ENCODE results near the gene AFF3. TPM values are rescaled to one million over a fixed set of nuclear protein-coding genes. Genes with fewer than 3 reads are reported as not detected.

The AFF3 gene
- total and polyA plus RNA-seq, 2 of the 8 experiments (the other 6 are each of a cell fraction or from before 2014, with no cell fraction given), result 0.27 to 3.0 TPM

DNA sequence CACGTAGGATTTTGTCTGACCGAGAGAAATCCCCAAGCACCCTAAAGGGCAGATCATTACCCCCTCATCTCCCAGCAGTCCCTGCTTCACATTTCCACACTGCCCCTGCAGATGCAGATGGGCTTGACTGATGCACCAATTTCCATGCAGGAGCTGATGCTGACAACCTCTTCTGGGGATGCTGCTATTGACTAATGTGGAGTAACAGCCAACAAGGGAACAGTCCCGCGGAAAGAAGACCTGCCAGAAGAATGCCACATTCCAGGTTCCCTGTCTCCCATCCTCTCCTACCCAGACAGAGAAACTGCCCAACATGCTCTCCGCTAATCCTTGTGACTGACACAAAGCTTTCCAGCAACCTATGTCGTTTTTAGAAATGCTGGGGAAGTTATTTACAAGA, 91.7 kb downstream of the AFF3 start (continued):
- TF ChIP-seq CEBPB (IDR thresholded peaks at IDR 0.05; ENCODE audit: low read depth, low read length) (no peak), RFX5 (IDR thresholded peaks at IDR 0.05; ENCODE audit: borderline replicate concordance, low read depth, low read length) (no peak), POLR2A (IDR thresholded peaks at IDR 0.05; ENCODE audit: control extremely low read depth in 1 of 2, low read depth in 2 of 2, low read length in 2 of 2) (no peak), SP4 (IDR thresholded peaks at IDR 0.05; ENCODE audit: low read length) (no peak), TEAD4 (IDR thresholded peaks at IDR 0.05; ENCODE audit: low read depth, low read length) (no peak), EZH2 (IDR thresholded peaks at IDR 0.05; ENCODE audit: low read depth, low read length, severe bottlenecking) (no peak), GABPA (IDR thresholded peaks at IDR 0.05; ENCODE audit: borderline replicate concordance, insufficient read depth, low read length) (no peak), JUND (IDR thresholded peaks at IDR 0.05; ENCODE audit: low read length) (no peak)
